Cardiac muscle cell (in vitro differentiated cells and primary cell): ENCODE data around the gene CYB5R3. TPM values are rescaled to one million over a fixed set of nuclear protein-coding genes. Genes with fewer than 3 reads are reported as not detected.

Experiments used
- DNase-seq, 2 donors: peaks; one replicate each; pipeline versions ENCODE4 v3.0.0 to v3.0.0-alpha.2; 2010 to 2017; ENCODE audit warnings: low read depth in 1 of 2, low spot score in 1 of 2
- H3K27ac ChIP-seq: fragments of 200-600 bp; sonication (generic); 2 replicates; pipeline ENCODE4 v1.5.1; 2016
- H3K27me3 ChIP-seq: fragments of 200-600 bp; sonication (generic); 2 replicates; pipeline ENCODE4 v1.6.0; 2016; ENCODE audit warnings: control low read depth
- H3K36me3 ChIP-seq: fragments of 200-600 bp; sonication (generic); 2 replicates; pipeline ENCODE4 v1.5.1; 2016; ENCODE audit warnings: control low read depth
- H3K4me1 ChIP-seq: fragments of 200-600 bp; sonication (generic); 2 replicates; pipeline ENCODE4 v1.8.1; 2017; ENCODE audit warnings: low read depth, mild to moderate bottlenecking, mixed run types
- H3K4me3 ChIP-seq: fragments of 200-600 bp; sonication (generic); 2 replicates; pipeline ENCODE4 v1.5.1; 2016; ENCODE audit warnings: mild to moderate bottlenecking
- H3K9me3 ChIP-seq: fragments of 200-600 bp; sonication (generic); 2 replicates; pipeline ENCODE4 v1.5.1; 2017; ENCODE audit warnings: low read depth, mild to moderate bottlenecking, control low read depth
- CTCF ChIP-seq: IDR thresholded peaks from 2 replicates; pipeline ENCODE4 v1.5.1; 2012; ENCODE audit warnings: low read depth, mild to moderate bottlenecking, low read length
- polyA plus RNA-seq: library from polyadenylated mRNA; unstranded; fragments of >200 nt; fragmentation: Nextera tagmentation; extraction: Ambion mirVana; gene quantifications from 2 replicates; pipeline ENCODE4 v1.2.1, GENCODE V29; 2016
- total RNA-seq: library from RNA; depleted of rRNA; stranded (reverse); fragments of >200 nt; gene quantifications from 2 replicates; pipeline ENCODE4 v1.2.3, GENCODE V29; 2016

CYB5R3 gene
- total and polyA plus RNA-seq, 2 experiments from 2014 or later: 180 to 366 TPM

GRCh38 chr22:42685941-42686653 lies 36.9 kb upstream of the CYB5R3 start:
- H3K36me3 ChIP-seq: no peaks in the 10 kb centered on the region
- H3K4me1 ChIP-seq: peaks cover 31% of the 10 kb centered on the region
- no peaks in the 10 kb centered on the region for H3K9me3 ChIP-seq
- peak overlapping the region; percentile 79 for H3K27ac ChIP-seq
- H3K4me3 ChIP-seq: no peak overlapping the region
- H3K27me3 ChIP-seq: no peaks in the 10 kb centered on the region
- TF ChIP-seq CTCF: no peak
- DNase-seq: peak in 1 of 2 donors; percentile 60

- Histone ChIP-seq H3K4me3 (no peak overlapping the region), H3K36me3 (no peaks in the 10 kb centered on the region), H3K9me3 (no peaks in the 10 kb centered on the region), H3K27me3 (no peaks in the 10 kb centered on the region), H3K27ac (no peak overlapping the region), H3K4me1 (peaks cover 31% of the 10 kb centered on the region)
- DNase-seq: peak in 1 of 2 donors; percentile 59
- TF ChIP-seq CTCF: no peak
Measured at GRCh38 chr22:42684462-42685195, 35.4 kb upstream of the CYB5R3 start.

- Histone ChIP-seq H3K4me1 (peaks cover 26% of the 10 kb centered on the region), H3K4me3 (no peak overlapping the region), H3K27ac (peak overlapping the region; percentile 10), H3K36me3 (no peaks in the 10 kb centered on the region), H3K9me3 (no peaks in the 10 kb centered on the region), H3K27me3 (no peaks in the 10 kb centered on the region)
- TF ChIP-seq CTCF: no peak
- DNase-seq: peak in 1 of 2 donors; percentile 54
Measured at GRCh38 chr22:42683578-42684283, 34.5 kb upstream of the CYB5R3 start.

GRCh38 chr22:42682113-42682851 lies 33.1 kb upstream of the CYB5R3 start:
- TF ChIP-seq CTCF: no peak
- no peaks in the 10 kb centered on the region for H3K36me3 ChIP-seq
- H3K27me3 ChIP-seq: no peaks in the 10 kb centered on the region
- H3K4me1 ChIP-seq: peaks cover 19% of the 10 kb centered on the region
- DNase-seq: no peak
- H3K27ac ChIP-seq: no peak overlapping the region
- H3K4me3 ChIP-seq: no peak overlapping the region
- no peaks in the 10 kb centered on the region for H3K9me3 ChIP-seq

- no peak for TF ChIP-seq CTCF
- DNase-seq: peak in 1 of 2 donors; percentile 94
- Histone ChIP-seq H3K4me1 (peaks cover 7% of the 10 kb centered on the region), H3K9me3 (no peaks in the 10 kb centered on the region), H3K27me3 (no peaks in the 10 kb centered on the region), H3K27ac (no peak overlapping the region), H3K36me3 (no peaks in the 10 kb centered on the region), H3K4me3 (no peak overlapping the region)
Measured at GRCh38 chr22:42680648-42681047, 31.5 kb upstream of the CYB5R3 start.
